Bronchial smooth muscle cell (primary cell): ENCODE data around the gene DBT. TPM values are rescaled to one million over a fixed set of nuclear protein-coding genes. Genes with fewer than 3 reads are reported as not detected.

Experiments used
- total RNA-seq: library from RNA; depleted of rRNA; stranded (reverse); fragments of >200 nt; gene quantifications from 2 replicates; pipeline ENCODE4 v1.2.1, GENCODE V29; 2014

Gene DBT
- total RNA-seq: 8.2 and 8.8 TPM in 2 replicates

DNA sequence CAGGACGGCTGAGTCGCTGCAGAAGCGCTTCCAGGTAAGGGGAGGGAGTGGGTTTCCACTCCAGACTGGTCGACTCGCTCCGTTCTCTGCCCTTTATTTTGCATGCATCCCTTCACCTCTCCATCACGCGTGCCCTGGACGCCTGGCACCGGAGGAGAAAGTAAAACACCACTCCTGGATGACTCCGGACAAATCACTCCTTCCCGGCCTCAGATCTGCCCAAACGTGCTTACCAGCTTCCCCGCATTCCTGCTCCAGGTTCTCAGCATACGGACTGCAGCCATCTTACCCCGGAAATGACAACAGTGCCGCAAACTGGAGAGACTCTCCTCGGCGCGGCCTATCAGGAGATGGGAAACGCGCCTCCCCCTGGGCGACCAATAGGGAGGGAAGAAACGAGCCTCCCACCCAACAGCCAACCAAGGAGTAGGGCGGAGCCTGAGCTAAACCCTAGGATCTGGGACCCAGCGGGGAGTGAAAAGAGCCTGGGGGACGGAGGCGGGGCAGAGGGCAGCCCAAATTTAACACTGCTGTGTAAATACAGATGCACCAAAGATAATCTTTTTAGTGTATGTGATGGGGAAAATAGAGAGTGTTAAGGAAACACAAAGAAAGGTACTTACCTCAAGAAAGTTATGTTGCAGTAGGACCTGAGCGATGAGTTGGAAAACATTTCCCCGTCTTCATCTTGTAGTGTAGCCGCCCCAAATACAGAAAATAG is at the start of gene DBT:
Gene DBT, minus strand, starts transcription at position 298 of the 721 bp plus-strand sequence. Its CDS starts 14 bp downstream, at position 284.

DNA sequence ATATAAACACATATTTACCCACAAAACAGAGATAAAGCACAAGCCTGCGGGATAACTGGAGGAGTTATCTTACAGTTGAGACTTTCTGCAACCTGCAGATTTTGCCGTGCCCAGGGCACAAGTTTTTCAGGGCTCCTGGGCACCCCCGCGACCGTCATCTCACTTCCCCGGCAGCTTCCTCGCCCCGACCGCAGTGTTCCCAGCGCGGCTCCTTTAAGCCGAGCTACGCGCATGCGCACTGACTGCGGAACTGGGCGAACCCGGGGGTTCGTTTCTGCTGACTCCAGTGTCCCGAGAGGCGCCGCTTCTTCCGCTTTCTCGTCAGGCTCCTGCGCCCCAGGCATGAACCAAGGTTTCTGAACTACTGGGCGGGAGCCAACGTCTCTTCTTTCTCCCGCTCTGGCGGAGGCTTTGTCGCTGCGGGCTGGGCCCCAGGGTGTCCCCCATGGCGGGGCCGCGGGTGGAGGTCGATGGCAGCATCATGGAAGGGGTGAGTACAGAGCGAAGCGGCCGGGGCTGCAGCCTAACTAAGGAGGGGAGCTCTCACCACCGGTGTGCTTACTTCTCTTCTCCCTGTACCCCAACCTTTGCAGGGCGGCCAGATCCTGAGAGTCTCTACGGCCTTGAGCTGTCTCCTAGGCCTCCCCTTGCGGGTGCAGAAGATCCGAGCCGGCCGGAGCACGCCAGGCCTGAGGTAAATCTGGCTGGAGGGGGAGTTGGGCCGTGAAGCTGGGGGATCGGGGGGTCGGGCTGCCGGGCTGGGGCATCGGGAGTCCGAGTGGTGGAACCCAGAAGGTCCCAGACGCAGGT is 16.5 kb upstream of the DBT start, which contains the start of gene RTCA:
Gene RTCA, plus strand, starts transcription at position 286 of the 810 bp plus-strand sequence. Its CDS starts 160 bp downstream, at position 446.

DNA sequence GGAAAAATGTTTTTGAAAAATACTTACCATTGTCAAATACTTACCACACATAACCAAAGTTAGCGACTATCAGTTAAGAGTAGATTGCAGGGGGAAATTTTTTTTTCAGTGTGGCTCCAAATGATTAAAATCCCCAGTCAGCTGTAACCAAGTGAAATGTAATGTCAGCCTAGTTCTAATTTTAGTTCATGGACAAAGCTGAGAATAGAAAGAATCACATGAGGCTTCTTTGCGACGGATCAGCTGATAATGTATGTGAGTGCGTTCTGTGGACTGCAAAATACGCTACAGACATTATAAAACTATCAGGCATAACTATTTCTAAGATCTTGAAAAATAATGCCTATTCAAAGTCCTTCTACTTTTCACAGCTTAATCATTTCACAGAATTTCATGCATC is 71.5 kb downstream of the DBT start, which contains the start of gene LRRC39:
Gene LRRC39, minus strand, starts transcription at position 166 of the 400 bp plus-strand sequence. CDS start 9,740 bp downstream, outside the sequence.

Other genes with a start within 250 kb of the DBT start
- gene SASS6, start 116.9 kb downstream of the DBT start, total RNA-seq: 0.52 and 0.79 TPM in 2 replicates
- gene TRMT13, start 116.7 kb downstream of the DBT start, total RNA-seq: 11.7 and 12.4 TPM in 2 replicates
- gene LRRC39, start 71.6 kb downstream of the DBT start, total RNA-seq: 0.16 and 0.17 TPM in 2 replicates
- 33.5 and 41.8 TPM in 2 replicates for gene RTCA, start 16.4 kb upstream of the DBT start, total RNA-seq
- 2.1 and 2.4 TPM in 2 replicates for gene CDC14A, start 102.7 kb upstream of the DBT start, total RNA-seq